WTC11 (cell line): ENCODE results near the gene GOLGA2. TPM values are rescaled to one million over a fixed set of nuclear protein-coding genes. Genes with fewer than 3 reads are reported as not detected.

Experiments
- ATAC-seq: fragments of 200-7000 bp; cut with Tn5 transposase; 2 replicates; pipeline ENCODE4 v1.10.0; 2021; ENCODE audit warnings: mild to moderate bottlenecking, moderate library complexity
- CTCF ChIA-PET: fragments of 300-600 bp; sonication (Branson Sonifier 250); formaldehyde crosslinking; loops from one replicate; lab custom pipeline; 2021; ENCODE audit warnings: antibody characterized with exemption; lab: Charles Lee
- POLR2A ChIA-PET: fragments of 350-600 bp; sonication (Branson Sonifier 250); formaldehyde crosslinking; loops from one replicate; lab custom pipeline; 2021; ENCODE audit warnings: antibody characterized with exemption; lab: Charles Lee
- DNase-seq: peaks from one replicate; pipeline ENCODE4 v3.0.0; 2021; ENCODE audit warnings: low spot score
- H3K27ac Mint-ChIP-seq: 2 replicates; pipeline ENCODE4 v1.8.0; 2021; ENCODE audit warnings: mixed read lengths
- H3K27me3 Mint-ChIP-seq: 2 replicates; pipeline ENCODE4 v1.8.0; 2021; ENCODE audit warnings: low read depth, mild to moderate bottlenecking, moderate library complexity, mixed read lengths
- H3K36me3 Mint-ChIP-seq: 2 replicates; pipeline ENCODE4 v1.8.0; 2021; ENCODE audit warnings: mixed read lengths
- H3K4me1 Mint-ChIP-seq: 2 replicates; pipeline ENCODE4 v1.8.0; 2022; ENCODE audit warnings: mixed read lengths
- H3K4me3 Mint-ChIP-seq: 2 replicates; pipeline ENCODE4 v1.8.0; 2021; ENCODE audit warnings: mild to moderate bottlenecking, moderate library complexity, mixed read lengths
- H3K9me3 Mint-ChIP-seq: 2 replicates; pipeline ENCODE4 v1.8.0; 2021; ENCODE audit warnings: mixed read lengths
- ELF4 ChIP-seq: sonication (generic); formaldehyde crosslinking; IDR thresholded peaks from 2 replicates; pipeline ENCODE4 v1.8.1; 2022; ENCODE audit warnings: low read depth, mild to moderate bottlenecking, moderate library complexity, missing genetic modification reagents
- GABPB1 ChIP-seq: sonication (generic); formaldehyde crosslinking; IDR thresholded peaks from 2 replicates; pipeline ENCODE4 v1.8.1; 2023; ENCODE audit warnings: mild to moderate bottlenecking, missing genetic modification reagents
- GTF2I ChIP-seq: fragments of 250-450 bp; sonication (Bioruptor Pico); conservative IDR thresholded peaks from 2 replicates; pipeline ENCODE4 v1.4.0; 2021; ENCODE audit warnings: mild to moderate bottlenecking
- IRF1 ChIP-seq: sonication (generic); formaldehyde crosslinking; IDR thresholded peaks from 2 replicates; pipeline ENCODE4 v1.8.0; 2023; ENCODE audit warnings: missing genetic modification reagents
- JAZF1 ChIP-seq: fragments of 250-450 bp; sonication (Bioruptor Pico); IDR thresholded peaks from 2 replicates; pipeline ENCODE4 v1.9.0; 2021; ENCODE audit warnings: moderate library complexity, mild to moderate bottlenecking, inconsistent platforms
- JUN ChIP-seq: sonication (generic); formaldehyde crosslinking; IDR thresholded peaks from 2 replicates; pipeline ENCODE4 v1.8.0; 2023; ENCODE audit warnings: mild to moderate bottlenecking, missing genetic modification reagents
- OVOL2 ChIP-seq: fragments of 250-450 bp; sonication (Bioruptor Pico); IDR thresholded peaks from 2 replicates; pipeline ENCODE4 v1.9.0; 2021; ENCODE audit warnings: mild to moderate bottlenecking, borderline replicate concordance
- RORB ChIP-seq: fragments of 250-450 bp; sonication (Bioruptor Pico); IDR thresholded peaks from 2 replicates; pipeline ENCODE4 v1.9.0; 2021; ENCODE audit warnings: mild to moderate bottlenecking
- SMAD4 ChIP-seq: sonication (generic); formaldehyde crosslinking; IDR thresholded peaks from 2 replicates; pipeline ENCODE4 v1.8.0; 2022; ENCODE audit warnings: mild to moderate bottlenecking, missing genetic modification reagents
- STAT6 ChIP-seq: sonication (generic); formaldehyde crosslinking; conservative IDR thresholded peaks from 2 replicates; pipeline ENCODE4 v1.8.1; 2023; ENCODE audit warnings: mild to moderate bottlenecking, low read depth, missing genetic modification reagents, moderate library complexity
- USF2 ChIP-seq: sonication (generic); formaldehyde crosslinking; IDR thresholded peaks from 2 replicates; pipeline ENCODE4 v1.8.1; 2023; ENCODE audit warnings: mild to moderate bottlenecking, missing genetic modification reagents, moderate library complexity
- ZNF138 ChIP-seq: sonication (generic); formaldehyde crosslinking; conservative IDR thresholded peaks from 2 replicates; pipeline ENCODE4 v1.8.1; 2022; ENCODE audit warnings: mild to moderate bottlenecking, moderate library complexity, missing genetic modification reagents
- ZNF263 ChIP-seq: sonication (generic); formaldehyde crosslinking; IDR thresholded peaks from 2 replicates; pipeline ENCODE4 v1.8.1; 2022; ENCODE audit warnings: low read depth, mild to moderate bottlenecking, moderate library complexity, missing genetic modification reagents
- ZNF425 ChIP-seq: fragments of 250-450 bp; sonication (Bioruptor Pico); conservative IDR thresholded peaks from 2 replicates; pipeline ENCODE4 v1.9.0; 2021; ENCODE audit warnings: mild to moderate bottlenecking
- ZNF532 ChIP-seq: fragments of 250-450 bp; sonication (Bioruptor Pico); IDR thresholded peaks from 2 replicates; pipeline ENCODE4 v1.9.0; 2021; ENCODE audit warnings: mild to moderate bottlenecking, borderline replicate concordance
- total RNA-seq: library from RNA; stranded (reverse); gene quantifications from 3 replicates; pipeline ENCODE4 v1.2.3, GENCODE V29; 2021
- TF ChIP-seq, protein P1 (sequence below): fragments of 250-450 bp; sonication (Bioruptor Pico); IDR thresholded peaks from 2 replicates; pipeline ENCODE4 v2.1.2; 2022; ENCODE audit warnings: mild to moderate bottlenecking, moderate library complexity
- TF ChIP-seq, protein P2 (sequence below): sonication (generic); formaldehyde crosslinking; IDR thresholded peaks from 2 replicates; pipeline ENCODE4 v1.8.0; 2023; ENCODE audit warnings: mild to moderate bottlenecking, missing genetic modification reagents
- TF ChIP-seq, protein P3 (sequence below): sonication (generic); formaldehyde crosslinking; IDR thresholded peaks from 2 replicates; pipeline ENCODE4 v1.8.1; 2022; ENCODE audit warnings: low read depth, missing genetic modification reagents, borderline replicate concordance

The GOLGA2 gene
- total RNA-seq, 1 experiment from 2014 or later = 66.3 TPM

GRCh38 chr9:128211186-128211980 is 64.4 kb downstream of the GOLGA2 start:
- DNase-seq (no peak), ATAC-seq (no peak)
- no peaks in the 10 kb centered on the region for H3K4me1 Mint-ChIP-seq
- H3K4me3 Mint-ChIP-seq = no peak overlapping the region
- H3K36me3 Mint-ChIP-seq = no peaks in the 10 kb centered on the region
- ChIA-PET POLR2A (no interaction called here), CTCF (interaction anchor here (1.3 to 1.7 kb wide), 3 partner anchors 8 to 28 kb away, joined by 3 to 6 read pairs (median 3); partner anchors contain the start of gene DNM1)
- peaks cover 22% of the 10 kb centered on the region for H3K27me3 Mint-ChIP-seq
- H3K27ac Mint-ChIP-seq = 0 out of 2 replicates have a peak overlapping the region, but pooled peaks have one; percentile 65
- no peaks in the 10 kb centered on the region for H3K9me3 Mint-ChIP-seq
- TF ChIP-seq ZNF532 (no peak), ZNF425 (CRISPR knock-in tag) (no peak), RORB (CRISPR knock-in tag) (no peak), GTF2I (no peak), USF2 (CRISPR knock-in tag) (no peak), SMAD4 (CRISPR knock-in tag) (no peak), JUN (no peak), GABPB1 (CRISPR knock-in tag) (no peak), STAT6 (CRISPR knock-in tag) (no peak), ZNF138 (CRISPR knock-in tag) (no peak), OVOL2 (CRISPR knock-in tag) (no peak), ELF4 (CRISPR knock-in tag) (no peak), JAZF1 (CRISPR knock-in tag) (no peak), IRF1 (CRISPR knock-in tag) (no peak), ZNF263 (no peak)
- TF ChIP-seq, protein P1, sequence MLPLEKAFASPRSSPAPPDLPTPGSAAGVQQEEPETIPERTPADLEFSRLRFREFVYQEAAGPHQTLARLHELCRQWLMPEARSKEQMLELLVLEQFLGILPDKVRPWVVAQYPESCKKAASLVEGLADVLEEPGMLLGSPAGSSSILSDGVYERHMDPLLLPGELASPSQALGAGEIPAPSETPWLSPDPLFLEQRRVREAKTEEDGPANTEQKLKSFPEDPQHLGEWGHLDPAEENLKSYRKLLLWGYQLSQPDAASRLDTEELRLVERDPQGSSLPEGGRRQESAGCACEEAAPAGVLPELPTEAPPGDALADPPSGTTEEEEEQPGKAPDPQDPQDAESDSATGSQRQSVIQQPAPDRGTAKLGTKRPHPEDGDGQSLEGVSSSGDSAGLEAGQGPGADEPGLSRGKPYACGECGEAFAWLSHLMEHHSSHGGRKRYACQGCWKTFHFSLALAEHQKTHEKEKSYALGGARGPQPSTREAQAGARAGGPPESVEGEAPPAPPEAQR (CRISPR knock-in tag) = no peak
- TF ChIP-seq, protein P2, sequence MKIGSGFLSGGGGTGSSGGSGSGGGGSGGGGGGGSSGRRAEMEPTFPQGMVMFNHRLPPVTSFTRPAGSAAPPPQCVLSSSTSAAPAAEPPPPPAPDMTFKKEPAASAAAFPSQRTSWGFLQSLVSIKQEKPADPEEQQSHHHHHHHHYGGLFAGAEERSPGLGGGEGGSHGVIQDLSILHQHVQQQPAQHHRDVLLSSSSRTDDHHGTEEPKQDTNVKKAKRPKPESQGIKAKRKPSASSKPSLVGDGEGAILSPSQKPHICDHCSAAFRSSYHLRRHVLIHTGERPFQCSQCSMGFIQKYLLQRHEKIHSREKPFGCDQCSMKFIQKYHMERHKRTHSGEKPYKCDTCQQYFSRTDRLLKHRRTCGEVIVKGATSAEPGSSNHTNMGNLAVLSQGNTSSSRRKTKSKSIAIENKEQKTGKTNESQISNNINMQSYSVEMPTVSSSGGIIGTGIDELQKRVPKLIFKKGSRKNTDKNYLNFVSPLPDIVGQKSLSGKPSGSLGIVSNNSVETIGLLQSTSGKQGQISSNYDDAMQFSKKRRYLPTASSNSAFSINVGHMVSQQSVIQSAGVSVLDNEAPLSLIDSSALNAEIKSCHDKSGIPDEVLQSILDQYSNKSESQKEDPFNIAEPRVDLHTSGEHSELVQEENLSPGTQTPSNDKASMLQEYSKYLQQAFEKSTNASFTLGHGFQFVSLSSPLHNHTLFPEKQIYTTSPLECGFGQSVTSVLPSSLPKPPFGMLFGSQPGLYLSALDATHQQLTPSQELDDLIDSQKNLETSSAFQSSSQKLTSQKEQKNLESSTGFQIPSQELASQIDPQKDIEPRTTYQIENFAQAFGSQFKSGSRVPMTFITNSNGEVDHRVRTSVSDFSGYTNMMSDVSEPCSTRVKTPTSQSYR (CRISPR knock-in tag) = no peak
- TF ChIP-seq, protein P3, sequence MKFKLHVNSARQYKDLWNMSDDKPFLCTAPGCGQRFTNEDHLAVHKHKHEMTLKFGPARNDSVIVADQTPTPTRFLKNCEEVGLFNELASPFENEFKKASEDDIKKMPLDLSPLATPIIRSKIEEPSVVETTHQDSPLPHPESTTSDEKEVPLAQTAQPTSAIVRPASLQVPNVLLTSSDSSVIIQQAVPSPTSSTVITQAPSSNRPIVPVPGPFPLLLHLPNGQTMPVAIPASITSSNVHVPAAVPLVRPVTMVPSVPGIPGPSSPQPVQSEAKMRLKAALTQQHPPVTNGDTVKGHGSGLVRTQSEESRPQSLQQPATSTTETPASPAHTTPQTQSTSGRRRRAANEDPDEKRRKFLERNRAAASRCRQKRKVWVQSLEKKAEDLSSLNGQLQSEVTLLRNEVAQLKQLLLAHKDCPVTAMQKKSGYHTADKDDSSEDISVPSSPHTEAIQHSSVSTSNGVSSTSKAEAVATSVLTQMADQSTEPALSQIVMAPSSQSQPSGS (CRISPR knock-in tag) = no peak
